ENCODE data around the gene RNF112. TPM values are rescaled to one million over a fixed set of nuclear protein-coding genes. Genes with fewer than 3 reads are reported as not detected.

The RNF112 gene
- total RNA-seq, 1 donor from 2014 or later, result 0.84 TPM

GRCh38 chr17:19368229-19368628 lies 42.8 kb upstream of the RNF112 start:
- no peak overlapping the region for H3K27ac Mint-ChIP-seq (ENCODE audit: unreplicated experiment)
- H3K36me3 Mint-ChIP-seq (ENCODE audit: low read depth), result no peaks in the 10 kb centered on the region
- peaks cover 10% of the 10 kb centered on the region for H3K4me1 Mint-ChIP-seq
- no peak overlapping the region for H3K4me3 Mint-ChIP-seq
- H3K27me3 Mint-ChIP-seq (ENCODE audit: low read depth), result peaks cover 3% of the 10 kb centered on the region
- TF ChIP-seq CTCF (conservative IDR thresholded peaks at IDR 0.05), result no peak
- H3K9me3 Mint-ChIP-seq, result no peaks in the 10 kb centered on the region
- no peak for DNase-seq (ENCODE audit: low read depth, low spot score)

- TF ChIP-seq CTCF (conservative IDR thresholded peaks at IDR 0.05), result no peak
- Mint-ChIP-seq H3K4me3 (no peak overlapping the region), H3K27ac (ENCODE audit: unreplicated experiment) (no peak overlapping the region), H3K9me3 (no peaks in the 10 kb centered on the region), H3K36me3 (ENCODE audit: low read depth) (no peaks in the 10 kb centered on the region), H3K27me3 (ENCODE audit: low read depth) (no peaks in the 10 kb centered on the region), H3K4me1 (peaks cover 14% of the 10 kb centered on the region)
- no peak for DNase-seq (ENCODE audit: low read depth, low spot score)
Measured at GRCh38 chr17:19369107-19369778, 41.8 kb upstream of the RNF112 start.

GRCh38 chr17:19369846-19370492 lies 41.1 kb upstream of the RNF112 start:
- Mint-ChIP-seq H3K4me1 (peaks cover 18% of the 10 kb centered on the region), H3K27ac (ENCODE audit: unreplicated experiment) (no peak overlapping the region), H3K9me3 (no peaks in the 10 kb centered on the region), H3K36me3 (ENCODE audit: low read depth) (no peaks in the 10 kb centered on the region), H3K4me3 (no peak overlapping the region), H3K27me3 (ENCODE audit: low read depth) (no peaks in the 10 kb centered on the region)
- DNase-seq (ENCODE audit: low read depth, low spot score), result no peak
- TF ChIP-seq CTCF (conservative IDR thresholded peaks at IDR 0.05), result no peak

DNA sequence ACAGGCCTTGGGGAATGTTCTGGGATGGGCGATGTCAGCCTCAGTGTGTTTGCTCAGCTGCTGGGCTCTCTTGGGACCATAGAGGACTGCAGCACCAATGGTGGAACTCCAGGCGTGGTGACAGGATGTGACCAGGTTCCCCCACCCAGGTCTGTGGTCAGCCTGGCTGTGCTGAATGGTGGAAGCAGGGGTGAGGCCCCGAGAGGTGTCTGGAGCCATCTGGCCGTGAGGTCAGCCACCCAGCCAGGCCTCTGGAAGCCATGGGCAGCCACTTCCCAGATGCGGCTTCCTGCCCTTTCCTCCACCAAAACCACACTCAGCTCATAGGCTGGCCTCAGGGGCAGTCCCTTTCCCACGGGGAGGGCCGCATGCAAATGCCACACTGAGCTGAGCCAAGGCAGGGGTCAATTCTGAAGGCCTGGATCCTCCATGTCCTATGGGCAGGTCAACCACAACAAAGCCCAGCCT lies 40.5 kb upstream of the RNF112 start:
- no peak for TF ChIP-seq CTCF (conservative IDR thresholded peaks at IDR 0.05)

DNA sequence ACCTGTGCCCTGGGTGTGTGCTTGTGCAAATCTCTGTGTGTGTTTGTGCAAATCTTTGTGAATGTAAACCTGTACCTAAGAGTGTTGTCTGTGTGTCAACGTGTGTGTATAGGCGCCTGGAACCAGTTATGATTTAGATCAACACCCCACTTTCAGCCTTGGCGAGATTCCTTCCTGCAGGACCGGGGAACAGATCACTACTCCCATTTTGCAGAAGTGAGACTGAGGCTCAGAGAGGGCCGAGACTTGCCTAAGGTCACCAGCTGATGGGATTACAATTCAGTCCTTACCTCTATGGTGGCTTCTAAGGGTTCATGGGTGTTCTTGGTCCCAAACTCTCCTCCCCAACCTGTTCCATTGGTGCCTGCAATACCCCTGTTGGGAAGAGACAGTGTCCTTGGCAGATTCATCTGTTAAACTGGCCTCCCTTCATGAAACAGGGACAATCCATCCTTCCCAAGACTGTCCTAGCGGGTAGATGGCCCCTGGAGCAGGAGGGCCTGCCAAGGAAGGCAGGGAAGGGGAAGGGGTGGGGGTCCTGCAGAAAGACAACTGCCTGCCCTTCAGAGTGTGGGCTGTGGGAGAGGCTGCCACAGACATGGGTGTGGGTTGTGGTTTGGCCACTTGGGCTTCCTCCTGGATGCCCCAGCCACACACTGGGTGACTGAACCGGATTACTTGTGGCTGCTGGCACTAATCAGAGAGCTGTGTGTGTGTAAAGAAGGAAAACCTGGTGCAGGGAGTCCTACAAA lies 39.6 kb upstream of the RNF112 start:
- H3K36me3 Mint-ChIP-seq (ENCODE audit: low read depth), result no peaks in the 10 kb centered on the region
- no peak overlapping the region for H3K27ac Mint-ChIP-seq (ENCODE audit: unreplicated experiment)
- no peaks in the 10 kb centered on the region for H3K9me3 Mint-ChIP-seq
- H3K27me3 Mint-ChIP-seq (ENCODE audit: low read depth), result no peaks in the 10 kb centered on the region
- no peak for DNase-seq (ENCODE audit: low read depth, low spot score)
- H3K4me3 Mint-ChIP-seq, result peak overlapping the region; percentile 35
- TF ChIP-seq CTCF (conservative IDR thresholded peaks at IDR 0.05), result no peak
- H3K4me1 Mint-ChIP-seq, result peaks cover 22% of the 10 kb centered on the region

More for the DNA sequence above, 40.5 kb upstream of the RNF112 start:
- H3K9me3 Mint-ChIP-seq, result no peaks in the 10 kb centered on the region
- H3K27ac Mint-ChIP-seq (ENCODE audit: unreplicated experiment), result no peak overlapping the region
- no peak for DNase-seq (ENCODE audit: low read depth, low spot score)
- H3K4me1 Mint-ChIP-seq, result peaks cover 18% of the 10 kb centered on the region
- no peaks in the 10 kb centered on the region for H3K36me3 Mint-ChIP-seq (ENCODE audit: low read depth)
- no peak overlapping the region for H3K4me3 Mint-ChIP-seq
- H3K27me3 Mint-ChIP-seq (ENCODE audit: low read depth), result no peaks in the 10 kb centered on the region

Data from neural crest cell (in vitro differentiated cells).